Heart right ventricle (tissue), 16 donors: ENCODE results near the gene PLEKHG1. TPM values are rescaled to one million over a fixed set of nuclear protein-coding genes. Genes with fewer than 3 reads are reported as not detected.
A peak's percentile ranks its signal among the peaks of the same experiment; 100 is the strongest.

Experiments
- ATAC-seq, 8 donors: fragments of 200-7000 bp; cut with Tn5 transposase; one replicate each; pipeline ENCODE4 v1.9.1; 2020; ENCODE audit warnings: mild to moderate bottlenecking in 8 of 8, moderate library complexity in 8 of 8, moderate number of reproducible peaks in 1 of 8
- DNase-seq, 2 donors: peaks; one replicate each; pipeline ENCODE4 v3.0.0-alpha.2; 2020
- H3K27ac ChIP-seq, 10 donors: fragments of 200-600 bp; sonication (generic) in 2 of 10; one replicate each; pipeline versions ENCODE4 v1.5.0 to v1.8.0; 2020 to 2022; ENCODE audit warnings: mild to moderate bottlenecking in 3 of 10
- H3K27me3 ChIP-seq, 7 donors: fragments of 200-600 bp; one replicate each; pipeline ENCODE4 v1.8.0; 2021 to 2022; ENCODE audit warnings: mild to moderate bottlenecking in 2 of 7
- H3K36me3 ChIP-seq, 9 donors: fragments of 200-600 bp; sonication (generic) in 1 of 9; one replicate each; pipeline versions ENCODE4 v1.5.0 to v1.8.0; 2020 to 2022; ENCODE audit warnings: mild to moderate bottlenecking in 2 of 9
- H3K4me1 ChIP-seq, 9 donors: fragments of 200-600 bp; sonication (generic) in 1 of 9; one replicate each; pipeline versions ENCODE4 v1.5.0 to v1.8.0; 2020 to 2022; ENCODE audit warnings: mild to moderate bottlenecking in 4 of 9
- H3K4me3 ChIP-seq, 10 donors: fragments of 200-600 bp; sonication (generic) in 2 of 10; one replicate each; pipeline versions ENCODE4 v1.5.0 to v1.8.0; 2020 to 2022; ENCODE audit warnings: mild to moderate bottlenecking in 7 of 10, moderate library complexity in 2 of 10
- H3K9me3 ChIP-seq, 11 donors: fragments of 200-600 bp in 10 of 11; sonication (generic) in 2 of 11; one replicate each; pipeline versions ENCODE4 v1.5.0 to v1.8.0; 2013 to 2022; ENCODE audit warnings: mild to moderate bottlenecking in 2 of 11, control low read depth in 1 of 11, moderate library complexity in 1 of 11
- CTCF ChIP-seq, 9 donors: fragments of 200-600 bp; sonication (generic) in 2 of 9; IDR thresholded peaks; one replicate each; pipeline versions ENCODE4 v1.5.0 to v1.8.0; 2021 to 2022; ENCODE audit warnings: antibody characterized with exemption in 9 of 9, mild to moderate bottlenecking in 5 of 9, moderate library complexity in 1 of 9
- WGBS, 2 donors: extraction: QIAGEN DNeasy Blood & Tissue Kit; methylation state at CpG; one replicate each; pipeline ENCODE4 v1.1.7; 2013; ENCODE audit warnings: inconsistent platforms in 1 of 2; 5-methylcytosine and 5-hydroxymethylcytosine counted together
- intact Hi-C, 10 donors: fragments of 100-400 bp; cut with DNase I; formaldehyde crosslinking; loops; one replicate each; pipeline versions ENCODE4 v1.11.1 to v1.14.2; 2022
- polyA plus RNA-seq, 2 donors: library from polyadenylated mRNA; stranded (reverse); fragments of 200-250 nt; gene quantifications; one replicate each; pipeline ENCODE4 v1.2.3, GENCODE V29; 2013
- total RNA-seq, 10 donors: library from RNA; stranded (reverse); fragmentation: NEBNext Ultra II Directional in 3 of 10; extraction: Animal tissue kit (Norgen Biotek cat#: 25700) in 3 of 10; gene quantifications; one replicate each; pipeline versions ENCODE4 v1.2.1 to v1.2.4, GENCODE V29; 2021 to 2023
- donor health status: Arrhythmogenic right ventricular cardiomyopathy.
- donor health status: ischemic (EF 13 %, LVEDD 7.1; RV severe dilation, severe dysfunction).
- donor health status: healthy with polysubstance abuse.
- donor health status: DM: no; HTN: yes; CAD: no.
- donor health status: DM: no; HTN: no; CAD: no.
- donor health status: ischemic (EF 25% LVEDD 6.9; RV normal size, moderate dysfunction).
- donor health status: ischemic (EF 25% LVEDD 5.7; RV mildly dilated, moderate dysfunction).
- donor health status: healthy.
- donor health status: DM: yes; HTN: yes; CAD: no.
- donor health status: Ischemic cardiomyopathy.
- donor health status: ischemic (EF 35%, LVEDD 5.7; RV mildly dilated, moderate dysfunction).
- donor health status: nonischemic (EF 11% LVEDD 7.7; RV severe dilation, severe dysfunction).
- donor health status: DM: yes; HTN: yes; CAD: no.
- donor health status: PGD.
- donor health status: ischemic (EF 29% LVEDD 5.4; RV normal size, mild dysfunction).
- donor health status: nonischemic (EF 23%, LVEDD 6.1; RV moderate dilation, normal function).

PLEKHG1 gene
- total and polyA plus RNA-seq, 12 donors, result 2.6 to 22.2 (median 8.8) TPM

- no peak for DNase-seq
- TF ChIP-seq CTCF (IDR thresholded peaks at IDR 0.05), result no peak
- Histone ChIP-seq H3K9me3 (no peaks in the 10 kb centered on the region), H3K36me3 (no peaks in the 10 kb centered on the region), H3K4me1 (peaks cover 0 to 77% (median 54%) of the 10 kb centered on the region in 9 donors), H3K27me3 (no peaks in the 10 kb centered on the region), H3K27ac (peak overlapping the region in 7 of 10 donors; percentile 1 to 64 (median 41)), H3K4me3 (no peak overlapping the region)
- peak in 7 of 8 donors; percentile 61 to 81 (median 71) for ATAC-seq
- intact Hi-C loops, result no loop called here
- 77 to 81% methylated on average over 18 of the region's 18 CpGs for WGBS, 2 donors
These were observed 23.5 kb downstream of the PLEKHG1 start for GRCh38 chr6:150622941-150623874.

DNA sequence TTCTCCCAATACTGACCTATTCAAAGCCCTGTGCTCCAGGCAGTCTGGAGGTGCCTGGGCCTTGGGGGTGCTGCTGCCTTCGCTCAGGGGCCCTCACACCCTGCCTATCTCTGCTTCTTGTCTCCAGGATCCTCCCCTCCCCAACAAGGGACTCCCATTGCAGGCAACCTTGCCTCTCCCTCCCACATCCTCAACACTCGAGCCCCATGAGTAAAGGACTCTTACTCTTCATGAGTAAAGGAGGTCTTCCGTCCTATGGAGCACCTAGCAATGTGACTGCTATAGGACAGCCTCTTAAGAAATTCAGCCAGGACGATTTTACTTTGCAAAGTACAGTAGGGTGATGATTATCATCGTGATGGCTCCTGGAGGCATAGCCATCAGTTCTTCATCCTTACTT is 24.5 kb downstream of the PLEKHG1 start:
- H3K4me1 ChIP-seq, result peaks cover 0 to 74% (median 47%) of the 10 kb centered on the region in 9 donors
- intact Hi-C loops, result no loop called here
- 86 to 88% methylated on average over 5 of the region's 5 CpGs for WGBS, 2 donors

GRCh38 chr6:150625927-150626326 is 26.2 kb downstream of the PLEKHG1 start:
- WGBS, 2 donors, result 97 to 98% methylated on average over 4 of the region's 4 CpGs
- H3K9me3 ChIP-seq, result no peaks in the 10 kb centered on the region
- no peaks in the 10 kb centered on the region for H3K36me3 ChIP-seq
- ATAC-seq, result no peak
- H3K4me3 ChIP-seq, result no peak overlapping the region
- TF ChIP-seq CTCF (IDR thresholded peaks at IDR 0.05), result no peak
- DNase-seq, result no peak
- H3K27me3 ChIP-seq, result no peaks in the 10 kb centered on the region
- intact Hi-C loops, result no loop called here
- peaks cover 0 to 58% (median 33%) of the 10 kb centered on the region in 9 donors for H3K4me1 ChIP-seq
- no peak overlapping the region for H3K27ac ChIP-seq

More for the DNA sequence above, 24.5 kb downstream of the PLEKHG1 start:
- Histone ChIP-seq H3K27ac (peak overlapping the region in 1 of 10 donors; percentile 57), H3K9me3 (no peaks in the 10 kb centered on the region), H3K27me3 (no peaks in the 10 kb centered on the region), H3K36me3 (no peaks in the 10 kb centered on the region), H3K4me3 (no peak overlapping the region)
- ATAC-seq (no peak), DNase-seq (no peak)
- no peak for TF ChIP-seq CTCF (IDR thresholded peaks at IDR 0.05)

GRCh38 chr6:150627154-150627553 is 27.5 kb downstream of the PLEKHG1 start:
- DNase-seq, result no peak
- TF ChIP-seq CTCF (IDR thresholded peaks at IDR 0.05), result no peak
- no peaks in the 10 kb centered on the region for H3K36me3 ChIP-seq

More at GRCh38 chr6:150627154-150627553, 27.5 kb downstream of the PLEKHG1 start:
- Histone ChIP-seq H3K4me1 (peaks cover 0 to 52% (median 27%) of the 10 kb centered on the region in 9 donors), H3K27me3 (no peaks in the 10 kb centered on the region), H3K9me3 (no peaks in the 10 kb centered on the region), H3K27ac (peak overlapping the region in 6 of 10 donors; percentile 23 to 75 (median 40)), H3K4me3 (no peak overlapping the region)
- ATAC-seq, result no peak
- intact Hi-C loops, result no loop called here
